T-helper 22 cell (primary cell): ENCODE data around the gene TRAK1.

Experiments used
- DNase-seq: peaks from one replicate; pipeline ENCODE4 v3.0.0-alpha.2; 2020; ENCODE audit warnings: low read depth

TRAK1 gene

DNA sequence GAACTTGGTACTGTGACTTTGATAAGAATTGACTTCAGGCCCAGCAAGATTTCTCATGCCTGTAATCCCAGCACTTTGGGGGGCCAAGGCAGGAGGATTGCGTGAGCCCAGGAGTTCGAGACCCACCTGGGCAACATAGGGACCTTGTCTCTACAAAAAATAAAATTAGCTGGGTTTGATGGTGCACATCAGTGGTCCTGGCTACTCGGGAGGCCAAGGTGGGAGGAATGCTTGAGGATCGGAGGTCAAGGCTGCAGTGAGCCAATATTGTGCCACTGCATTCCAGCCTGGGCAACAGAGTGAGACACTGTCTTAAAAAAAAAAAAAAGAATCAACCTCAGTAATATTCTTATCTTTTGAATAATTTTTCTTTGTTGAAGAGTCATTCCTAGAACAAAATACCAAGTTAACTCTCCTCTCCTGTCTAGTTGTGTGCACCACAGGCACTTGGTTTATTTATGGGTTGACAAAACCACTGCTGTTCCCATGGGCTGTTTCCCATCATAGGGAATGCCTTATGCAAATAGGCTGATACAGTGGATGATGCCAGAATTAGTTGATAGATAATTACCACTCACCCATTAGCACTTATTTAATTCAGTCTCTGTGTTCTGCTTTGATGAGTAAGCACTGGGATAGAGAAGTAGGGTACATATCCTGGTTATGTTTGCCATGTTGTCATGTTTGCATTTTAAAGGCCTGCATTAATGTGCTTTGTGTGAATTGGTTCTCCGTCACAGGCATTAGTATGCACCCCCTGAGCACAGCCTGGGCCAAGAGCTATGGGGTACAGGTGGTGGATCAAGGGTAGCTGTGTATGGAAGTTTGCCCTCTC is 32.9 kb downstream of the TRAK1 start:
- DNase-seq = no peak

- no peak for DNase-seq
Observed at GRCh38 chr3:42127226-42127625, 36.1 kb downstream of the TRAK1 start.

GRCh38 chr3:42128526-42128925 is 37.4 kb downstream of the TRAK1 start:
- no peak for DNase-seq

DNA sequence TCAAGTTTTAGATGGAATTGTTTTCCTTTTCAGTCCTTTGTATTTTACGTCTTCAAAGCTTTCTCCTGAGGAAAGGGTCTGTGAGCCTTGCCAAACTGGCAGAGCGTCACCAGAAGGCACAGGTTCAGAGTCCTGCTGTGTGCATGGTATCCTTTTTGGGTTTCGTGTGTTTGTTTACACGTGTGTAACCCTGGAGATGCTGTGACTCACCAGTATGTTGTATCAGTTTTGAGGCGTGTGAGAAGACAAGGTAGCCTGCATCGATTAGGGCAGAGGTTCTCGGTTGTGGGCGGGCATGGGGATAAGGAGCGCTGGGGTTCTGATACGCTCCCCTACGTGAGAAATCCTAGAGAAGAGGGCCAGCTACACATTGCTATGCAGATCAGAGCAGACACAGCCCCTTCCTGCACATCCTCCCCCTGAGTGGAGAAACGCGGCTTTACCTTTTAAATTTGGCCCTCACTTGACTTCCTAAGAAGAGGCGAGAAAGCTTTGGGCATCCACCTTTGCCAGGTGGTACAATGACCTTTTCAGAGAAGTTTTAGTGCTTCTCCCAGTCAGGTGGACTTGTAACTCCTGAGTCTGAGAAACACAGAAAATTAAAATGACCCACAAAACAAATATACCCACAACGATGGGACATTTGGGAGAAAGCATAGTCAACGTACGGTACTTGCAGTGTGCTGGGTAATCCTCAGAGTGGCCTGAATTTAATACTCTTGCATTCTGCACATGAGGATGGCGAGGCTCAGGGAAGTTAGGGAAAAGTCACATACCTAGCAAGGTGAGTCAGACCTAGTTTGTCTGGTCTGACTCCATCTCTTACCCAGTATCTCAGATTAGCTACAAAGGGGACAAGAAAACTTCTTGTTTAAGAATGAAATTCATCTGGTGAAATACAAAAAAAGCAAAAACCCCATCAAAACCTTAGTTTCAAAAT is 38.1 kb downstream of the TRAK1 start:
- DNase-seq = no peak

DNA sequence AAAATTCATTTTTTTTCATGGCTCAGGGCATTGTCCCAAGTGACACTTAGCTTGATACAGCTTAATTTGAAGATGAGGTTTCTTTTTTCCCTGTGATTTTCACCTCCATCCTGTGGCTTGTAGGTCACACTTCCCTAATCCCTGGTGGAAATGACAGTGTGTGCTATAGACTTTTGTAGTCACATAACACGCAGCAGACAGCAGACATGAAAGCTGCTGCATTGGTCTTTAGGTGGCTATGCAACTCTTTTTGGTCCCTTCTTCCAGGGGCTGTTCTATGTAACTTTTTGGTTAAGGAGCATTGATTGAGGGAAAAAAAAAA is 38.8 kb downstream of the TRAK1 start:
- DNase-seq = no peak

DNA sequence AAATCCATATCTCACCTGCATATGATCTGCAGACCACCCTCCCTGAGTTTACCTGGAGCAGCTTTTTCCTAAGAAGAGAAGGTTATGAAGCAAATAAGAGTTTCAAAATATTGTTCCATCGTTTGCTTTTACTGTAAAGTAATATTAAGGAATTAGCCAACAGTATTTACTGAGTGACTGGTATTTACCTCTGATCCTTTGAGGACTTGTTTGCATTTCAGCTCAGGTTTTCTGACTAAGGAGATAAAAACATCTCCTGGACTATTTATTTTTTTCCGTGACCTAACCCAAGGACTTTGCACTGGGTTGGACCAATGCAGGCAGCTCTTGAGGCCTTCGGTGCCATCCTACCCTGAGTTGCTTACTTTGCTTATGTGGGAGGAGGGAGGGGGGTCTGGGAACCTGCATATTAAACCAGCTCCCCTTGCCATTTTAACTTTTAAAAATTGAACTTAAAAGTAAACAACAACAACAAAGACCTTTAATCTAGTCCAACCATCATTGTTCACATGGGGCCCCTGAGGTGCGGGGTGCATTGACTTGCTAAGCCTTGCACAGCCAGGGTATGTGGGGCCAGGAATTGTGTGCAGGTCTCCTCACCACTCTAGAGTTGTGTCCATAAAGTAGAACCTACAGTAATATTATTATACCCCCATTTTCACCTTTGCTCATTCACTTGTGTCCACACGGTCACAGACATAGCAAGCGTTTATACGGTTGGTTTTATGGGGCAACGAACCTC is 39.3 kb downstream of the TRAK1 start:
- DNase-seq = no peak

DNA sequence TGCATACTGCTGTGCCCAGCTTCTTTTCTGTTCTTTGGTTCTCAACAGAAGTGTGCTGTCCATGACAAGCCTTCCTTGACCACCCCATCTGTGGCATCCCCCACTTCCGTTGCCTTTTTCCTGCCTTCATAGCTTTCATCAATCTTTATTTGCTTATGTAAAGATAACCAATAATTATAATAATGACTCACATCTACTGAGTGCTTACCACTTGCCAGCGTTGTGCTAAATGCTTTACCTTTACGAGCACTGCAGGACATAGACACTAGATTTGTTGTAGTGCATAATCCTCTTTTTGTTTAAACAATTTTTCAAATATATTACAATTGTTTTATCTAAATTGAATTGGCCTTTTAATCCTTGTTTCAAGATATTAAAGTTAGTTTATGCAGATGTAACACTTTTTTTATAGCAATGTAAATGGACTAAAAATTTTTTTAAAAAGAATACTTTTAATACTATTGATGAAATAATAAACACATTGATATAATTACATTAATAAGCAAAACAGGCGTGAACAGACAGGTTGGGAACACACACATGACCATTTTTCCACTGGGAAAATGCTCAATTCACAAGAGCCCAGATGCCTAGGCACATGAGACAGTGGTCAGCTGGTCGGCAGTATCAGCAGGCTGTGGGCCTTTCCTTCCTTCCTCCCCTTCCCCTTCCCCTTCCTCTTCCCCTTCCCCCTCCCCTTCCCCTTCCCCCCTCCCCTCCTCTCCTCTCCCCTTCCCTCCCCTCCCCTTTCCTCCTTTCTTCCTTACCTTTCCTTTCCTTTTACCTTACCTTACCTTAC is 42.5 kb downstream of the TRAK1 start:
- DNase-seq = no peak

DNA sequence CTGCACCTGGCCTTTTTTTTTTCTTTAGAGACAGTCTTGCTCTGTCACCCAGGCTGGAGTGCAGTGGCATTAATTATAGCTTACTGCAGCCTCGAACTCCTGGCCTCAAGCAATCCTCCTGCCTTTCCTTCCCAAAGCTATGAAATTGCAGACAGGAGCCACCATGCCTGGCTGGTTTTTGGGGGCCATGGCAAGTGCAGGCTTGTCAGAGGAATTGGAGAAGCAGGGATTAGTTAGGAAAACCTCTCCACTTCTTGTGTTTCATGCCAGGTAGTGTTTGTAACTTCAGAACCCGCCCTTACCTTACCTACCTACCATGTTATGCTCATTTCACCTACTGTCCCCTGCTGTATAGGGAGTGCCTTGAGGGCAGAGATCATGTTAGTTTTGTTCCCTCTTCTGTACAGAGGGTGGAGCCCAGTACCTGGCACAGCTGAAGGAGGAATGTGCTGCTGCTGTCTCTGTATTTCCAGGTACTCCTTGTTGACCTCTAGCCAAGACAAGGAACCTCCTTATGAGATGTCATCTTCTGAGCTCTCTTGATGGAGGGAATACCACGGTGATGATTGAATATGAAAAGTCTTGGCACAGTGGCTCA is 43.8 kb downstream of the TRAK1 start:
- no peak for DNase-seq

DNA sequence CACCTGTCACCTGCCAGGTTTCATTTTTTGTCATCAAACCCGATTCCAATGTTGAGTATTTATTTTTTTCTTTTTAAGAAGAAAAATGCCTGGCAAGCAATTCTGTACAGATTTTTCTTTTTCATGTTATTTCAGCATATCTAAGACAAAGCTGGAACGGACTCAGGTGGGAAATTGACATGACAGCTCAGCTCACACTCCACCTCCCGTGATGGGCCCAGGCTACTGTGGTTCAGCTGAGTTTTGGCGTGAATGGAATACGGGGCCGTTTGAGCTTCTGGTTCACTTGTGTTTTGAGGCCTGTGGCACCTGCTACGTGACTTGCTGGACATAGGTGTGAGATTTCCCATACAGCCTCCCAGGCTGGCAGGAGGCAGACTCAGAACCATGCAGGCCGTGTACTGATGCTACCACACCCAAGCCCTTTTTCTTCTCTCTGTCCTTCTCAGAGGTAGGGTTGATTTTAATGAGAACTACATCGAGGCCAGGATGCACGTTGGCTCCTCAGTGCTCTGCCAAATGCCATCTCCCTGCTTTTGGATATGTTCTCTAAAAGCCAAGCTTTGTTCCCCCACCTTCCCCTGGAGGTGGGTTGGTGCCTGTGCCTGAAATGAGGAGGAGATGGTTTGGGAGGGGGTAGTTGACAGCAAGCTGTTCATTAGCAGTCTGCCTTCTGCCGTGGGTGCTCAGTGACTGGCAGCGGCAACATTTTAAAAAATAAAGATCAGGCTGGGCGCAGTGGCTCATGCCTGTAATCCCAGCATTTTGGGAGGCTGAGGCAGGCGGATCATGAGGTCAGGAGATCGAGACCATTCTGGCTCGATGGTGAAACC is 48.7 kb downstream of the TRAK1 start:
- no peak for DNase-seq

DNA sequence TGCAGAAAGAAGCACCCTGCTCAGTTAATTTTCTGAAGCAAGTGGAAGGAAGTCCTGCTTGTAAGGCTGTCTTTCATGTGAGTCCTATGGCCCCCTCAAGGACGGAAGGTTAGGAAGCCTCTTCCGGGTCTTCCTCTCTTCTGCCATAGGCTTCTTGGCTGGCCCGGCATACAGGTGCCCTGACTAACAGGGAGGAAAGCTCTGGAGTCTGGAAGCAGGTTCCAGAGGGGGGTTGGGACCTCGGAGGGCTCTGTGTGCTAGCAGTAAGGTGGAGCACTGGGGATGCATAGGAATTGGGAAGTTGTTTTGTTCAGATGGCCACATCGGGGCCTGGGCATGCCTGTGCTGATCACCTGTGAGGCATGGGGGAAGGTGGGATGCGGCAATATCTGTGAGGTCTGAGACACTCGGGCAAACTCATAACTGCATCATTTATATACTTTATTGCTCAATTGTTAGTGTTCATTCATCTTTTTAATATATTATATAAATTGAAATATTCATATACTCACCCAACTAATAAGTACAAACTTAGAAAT is 49.6 kb downstream of the TRAK1 start:
- no peak for DNase-seq

DNA sequence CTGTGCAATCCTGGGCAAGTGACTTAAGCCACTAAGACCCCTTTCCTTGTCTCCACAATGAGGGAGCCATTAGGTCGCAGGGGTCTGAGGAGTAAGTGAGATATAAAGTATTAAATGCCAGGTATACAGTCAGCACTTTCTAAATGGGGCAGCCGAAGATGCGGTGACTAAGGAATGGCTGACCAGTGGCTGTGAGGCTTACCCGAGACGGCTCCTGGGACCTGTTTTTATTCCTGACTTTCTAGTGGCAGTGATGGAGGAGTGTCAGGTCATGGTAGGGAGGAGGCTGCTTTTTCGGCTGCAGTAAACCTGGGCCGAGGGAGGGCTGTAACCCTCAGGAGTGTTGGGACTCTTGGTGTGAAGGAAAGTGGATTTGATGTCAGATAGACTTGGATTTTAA is 52.3 kb downstream of the TRAK1 start:
- DNase-seq = no peak

DNA sequence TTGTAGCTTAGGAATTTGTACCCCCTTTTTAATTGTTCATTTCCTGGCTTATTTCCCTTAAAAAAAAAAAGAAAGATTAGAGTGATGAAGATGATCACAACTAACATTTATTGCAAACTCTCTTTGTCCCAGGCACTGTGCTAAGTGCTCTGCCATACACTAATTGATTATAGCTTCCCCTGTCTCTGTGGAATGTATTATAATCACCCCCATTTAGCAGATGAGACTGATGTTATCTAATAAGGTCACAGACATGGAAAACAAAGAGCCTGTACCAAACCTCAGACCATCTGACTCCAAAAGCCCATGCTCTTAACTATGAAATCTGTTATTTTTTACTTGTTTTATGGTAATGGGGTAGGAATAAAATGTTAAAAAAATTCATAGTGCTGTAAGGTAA is 53.1 kb downstream of the TRAK1 start:
- no peak for DNase-seq

GRCh38 chr3:42148086-42148848 is 57.1 kb downstream of the TRAK1 start:
- no peak for DNase-seq

DNA sequence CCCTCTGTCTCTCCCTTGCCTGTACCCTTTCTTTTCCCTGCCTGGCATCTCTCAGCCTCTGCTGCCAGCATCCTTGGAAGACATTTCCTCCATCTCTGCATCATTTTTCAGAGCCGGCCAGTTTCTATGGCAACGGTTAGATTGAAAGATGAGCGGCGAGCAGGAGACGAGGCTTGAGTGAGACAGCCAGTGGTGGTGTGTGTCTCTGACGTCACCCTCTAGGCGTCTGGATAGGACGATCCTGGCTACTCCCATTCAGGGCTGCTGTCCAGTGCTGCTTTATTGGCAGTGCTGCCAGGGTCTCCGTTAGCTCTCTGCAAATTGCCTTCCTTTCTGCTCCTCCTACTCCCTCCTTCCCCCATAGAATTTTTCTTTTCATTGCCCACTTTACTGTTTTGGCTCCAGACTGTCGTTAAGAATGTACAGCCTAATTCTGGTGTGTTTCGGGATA is 57.9 kb downstream of the TRAK1 start:
- DNase-seq = no peak

DNA sequence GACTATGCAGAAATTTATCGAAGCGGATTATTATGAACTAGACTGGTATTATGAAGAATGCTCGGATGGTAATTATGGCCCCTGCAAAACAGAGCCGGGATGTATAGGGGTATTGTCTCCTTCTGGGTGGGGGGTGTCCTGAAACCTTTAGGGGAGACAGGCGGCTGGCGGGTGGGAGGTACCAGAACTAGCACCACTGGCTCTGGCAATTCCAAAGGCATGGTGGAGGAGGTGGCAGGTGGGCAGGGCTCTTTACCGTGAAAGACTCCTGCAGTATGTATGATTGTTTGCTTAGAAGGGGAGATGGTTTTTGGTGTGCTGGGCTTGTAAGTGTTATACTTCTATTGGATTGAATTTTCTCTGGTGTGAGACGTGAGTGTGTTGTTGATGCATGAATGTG is 58.4 kb downstream of the TRAK1 start:
- no peak for DNase-seq

DNA sequence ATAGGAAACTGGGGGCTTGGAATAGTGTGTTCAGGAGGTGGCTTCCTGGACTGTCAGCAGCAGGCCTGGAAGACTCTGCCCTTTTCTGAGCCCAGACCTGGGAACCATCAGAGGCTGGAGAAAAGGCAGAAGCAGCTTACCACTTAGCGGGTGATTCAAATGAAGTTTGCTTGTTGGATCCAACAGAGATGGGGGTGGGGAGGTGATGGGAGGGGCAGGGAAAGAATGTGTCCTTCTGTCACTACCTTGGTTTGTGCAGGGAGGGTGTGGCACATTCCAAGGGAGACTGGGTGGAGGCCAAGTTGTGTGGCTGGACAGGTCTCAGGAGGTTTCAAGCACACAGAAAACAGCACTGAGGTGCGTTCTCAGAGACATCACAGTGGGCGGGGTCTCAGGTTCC is 58.8 kb downstream of the TRAK1 start:
- DNase-seq = no peak

DNA sequence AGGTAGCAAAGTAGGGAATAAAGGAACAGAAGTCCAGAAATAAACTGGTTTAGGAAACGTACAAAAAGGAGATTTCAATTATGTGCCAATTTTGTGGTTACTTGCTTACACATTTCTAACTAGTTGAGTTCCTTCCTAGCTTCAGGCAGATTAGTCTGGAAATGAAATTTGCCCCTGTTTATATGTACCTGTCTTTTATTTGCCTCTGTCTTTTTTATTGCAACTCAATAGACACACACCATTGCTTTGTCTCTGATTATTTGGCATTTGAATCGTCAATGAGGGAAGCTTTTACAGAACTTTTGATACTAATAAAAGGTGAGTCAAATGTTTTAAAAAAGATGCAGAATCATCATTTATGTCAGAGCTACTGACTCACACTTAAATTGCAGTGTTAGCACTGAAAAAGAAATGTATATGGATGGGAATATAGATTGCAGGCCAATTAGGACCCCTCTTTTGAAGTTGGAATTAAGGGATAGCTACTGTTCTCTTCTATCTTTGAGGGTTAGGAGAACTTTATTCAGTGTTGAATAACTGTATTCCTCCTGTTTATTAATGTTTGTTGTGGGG is 60.5 kb downstream of the TRAK1 start:
- no peak for DNase-seq

DNA sequence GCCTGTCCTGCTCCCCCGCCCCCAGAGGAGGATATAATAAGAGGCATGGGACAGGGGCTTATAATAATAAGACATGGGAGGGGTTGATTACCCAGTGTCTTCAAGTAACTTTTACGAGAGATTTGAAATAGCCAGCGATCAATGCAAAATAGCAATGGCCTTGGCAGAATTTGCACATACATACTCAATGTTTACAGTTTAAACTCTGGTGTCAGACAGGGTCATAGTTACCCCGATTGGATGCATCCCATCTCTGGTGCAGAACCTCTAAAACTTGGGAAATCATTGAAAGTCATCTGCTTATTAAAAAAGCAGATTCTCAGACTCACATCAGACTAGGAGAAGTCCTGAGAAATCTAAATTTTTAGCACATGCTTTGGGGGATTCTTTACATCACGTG is 61.0 kb downstream of the TRAK1 start:
- no peak for DNase-seq

DNA sequence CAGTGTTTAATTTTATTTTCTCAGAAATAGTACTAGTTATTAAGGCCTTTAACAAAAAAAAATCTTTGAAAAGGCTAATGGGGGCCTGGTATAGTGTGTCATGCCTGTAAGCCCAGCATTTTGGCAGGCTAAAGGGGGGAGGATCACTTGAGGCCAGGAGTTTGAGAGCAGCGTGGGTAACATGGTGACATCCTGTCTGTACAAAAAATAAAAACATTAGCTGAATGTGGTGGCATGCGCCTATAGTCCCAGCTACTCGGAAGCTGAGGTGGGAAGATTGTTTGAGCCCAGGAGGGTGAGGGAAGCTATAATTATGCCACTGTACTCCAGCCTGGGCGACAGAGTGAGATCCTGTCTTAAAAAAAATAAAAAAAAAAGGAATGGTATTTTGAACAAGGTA is 61.9 kb downstream of the TRAK1 start:
- DNase-seq = no peak
